AG04450 (cell line): ENCODE measurements around the gene C10orf67. TPM values are rescaled to one million over a fixed set of nuclear protein-coding genes. Genes with fewer than 3 reads are reported as not detected.
A peak's percentile ranks its signal among the peaks of the same experiment; 100 is the strongest.

Experiments
- CTCF ChIA-PET: fragments of 300-600, 350-600 bp; formaldehyde crosslinking; extraction: SDS; loops from one replicate; lab custom pipeline; 2022; ENCODE audit warnings: antibody characterized with exemption, inconsistent platforms; lab: Charles Lee
- POLR2A ChIA-PET: fragments of 350-600 bp; formaldehyde crosslinking; extraction: SDS; loops from one replicate; lab custom pipeline; 2021; ENCODE audit warnings: antibody characterized with exemption, inconsistent platforms; lab: Yijun Ruan, JAX
- DNase-seq: peaks from one replicate; pipeline ENCODE4 v3.0.0-alpha.2; 2011; ENCODE audit warnings: low read depth, low spot score
- H3K27ac ChIP-seq: one replicate; pipeline ENCODE4 v1.5.1; 2012; ENCODE audit warnings: low read depth, low read length, control low read depth
- H3K27me3 ChIP-seq: one replicate; pipeline ENCODE4 v1.6.0; 2012; ENCODE audit warnings: low read length; ENCODE audit not compliant: control insufficient read depth, insufficient read depth
- H3K4me3 ChIP-seq: 2 replicates; pipeline ENCODE4 v1.5.1; 2011; ENCODE audit warnings: mild to moderate bottlenecking, low read depth, low read length, control low read depth
- H3K9me3 ChIP-seq: 2 replicates; pipeline ENCODE4 v1.5.1; 2012; ENCODE audit warnings: low read length; ENCODE audit not compliant: control insufficient read depth, insufficient read depth
- polyA plus RNA-seq: library from polyadenylated mRNA; depleted of rRNA; stranded (reverse); fragments of >200 nt; gene quantifications from 2 replicates; pipeline ENCODE4 v1.2.3, GENCODE V29; 2011
- TF ChIP-seq, protein P1 (sequence below): IDR thresholded peaks from 2 replicates; pipeline ENCODE4 v1.5.1; 2011; ENCODE audit warnings: low read depth, low read length, control low read depth, inconsistent platforms

Gene C10orf67
- polyA plus RNA-seq, 1 experiment, result 0.14 TPM

DNA sequence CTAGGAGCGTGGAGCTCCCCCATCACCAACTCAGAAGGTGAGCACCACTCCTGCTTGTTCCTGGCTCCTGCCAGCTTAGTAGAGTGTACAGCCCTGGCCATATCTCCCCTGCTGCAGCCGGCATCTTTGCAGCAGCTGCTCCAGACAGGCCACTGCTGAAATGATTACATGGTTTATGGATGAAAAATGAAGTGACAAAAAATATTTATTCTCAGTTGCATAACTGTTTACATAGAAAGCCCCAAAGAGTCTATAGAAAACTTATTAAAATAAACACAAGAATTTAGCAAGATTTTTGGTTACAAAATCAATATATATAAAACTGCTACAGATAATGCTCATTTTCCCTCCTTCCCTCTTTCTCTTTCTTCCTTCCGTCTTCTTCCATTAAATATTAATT lies 27.2 kb downstream of the C10orf67 start:
- no peak overlapping the region for H3K4me3 ChIP-seq
- peaks cover 8% of the 10 kb centered on the region for H3K27me3 ChIP-seq
- ChIA-PET POLR2A (interaction anchor here (0.7 to 1.1 kb wide), 2 partner anchors 15 to 44 kb away, joined by 3 to 6 read pairs; no protein-coding TSS in a partner anchor), CTCF (interaction anchor here (1.1 to 7.7 kb wide), 2 partner anchors 159 to 211 kb away, joined by 5 to 148 read pairs; no protein-coding TSS in a partner anchor)
- TF ChIP-seq, protein P1, sequence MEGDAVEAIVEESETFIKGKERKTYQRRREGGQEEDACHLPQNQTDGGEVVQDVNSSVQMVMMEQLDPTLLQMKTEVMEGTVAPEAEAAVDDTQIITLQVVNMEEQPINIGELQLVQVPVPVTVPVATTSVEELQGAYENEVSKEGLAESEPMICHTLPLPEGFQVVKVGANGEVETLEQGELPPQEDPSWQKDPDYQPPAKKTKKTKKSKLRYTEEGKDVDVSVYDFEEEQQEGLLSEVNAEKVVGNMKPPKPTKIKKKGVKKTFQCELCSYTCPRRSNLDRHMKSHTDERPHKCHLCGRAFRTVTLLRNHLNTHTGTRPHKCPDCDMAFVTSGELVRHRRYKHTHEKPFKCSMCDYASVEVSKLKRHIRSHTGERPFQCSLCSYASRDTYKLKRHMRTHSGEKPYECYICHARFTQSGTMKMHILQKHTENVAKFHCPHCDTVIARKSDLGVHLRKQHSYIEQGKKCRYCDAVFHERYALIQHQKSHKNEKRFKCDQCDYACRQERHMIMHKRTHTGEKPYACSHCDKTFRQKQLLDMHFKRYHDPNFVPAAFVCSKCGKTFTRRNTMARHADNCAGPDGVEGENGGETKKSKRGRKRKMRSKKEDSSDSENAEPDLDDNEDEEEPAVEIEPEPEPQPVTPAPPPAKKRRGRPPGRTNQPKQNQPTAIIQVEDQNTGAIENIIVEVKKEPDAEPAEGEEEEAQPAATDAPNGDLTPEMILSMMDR, result no peak
- peaks cover 16% of the 10 kb centered on the region for H3K9me3 ChIP-seq
- no peak overlapping the region for H3K27ac ChIP-seq
- DNase-seq, result no peak

DNA sequence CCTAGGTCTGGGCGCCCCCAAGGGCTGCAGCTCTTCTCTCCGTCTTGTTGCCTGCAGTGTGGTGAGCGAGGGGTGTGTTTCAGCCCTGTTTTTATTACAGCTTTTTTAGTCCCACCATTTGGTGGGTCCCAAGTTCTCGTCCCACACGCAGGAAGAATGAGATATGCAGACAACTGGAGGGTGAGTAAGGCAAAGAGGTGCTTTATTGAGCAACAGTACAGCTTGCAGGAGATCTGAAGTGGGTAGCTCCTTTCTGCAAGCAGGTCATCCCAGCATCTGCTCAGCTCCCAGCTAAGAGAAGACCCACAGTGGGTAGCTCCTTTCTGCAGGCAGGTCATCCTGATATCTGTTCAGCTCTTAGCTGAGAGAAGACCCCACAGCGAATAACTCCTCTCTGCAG lies 28.2 kb downstream of the C10orf67 start:
- H3K9me3 ChIP-seq, result peaks cover 16% of the 10 kb centered on the region
- no peak for DNase-seq
- H3K27me3 ChIP-seq, result peaks cover 8% of the 10 kb centered on the region
- ChIA-PET POLR2A (no interaction called here), CTCF (interaction anchor here (1.1 to 7.7 kb wide), 4 partner anchors 18 to 1198 kb away, joined by 3 to 148 read pairs (median 5); no protein-coding TSS in a partner anchor)
- H3K4me3 ChIP-seq, result no peak overlapping the region
- no peak overlapping the region for H3K27ac ChIP-seq
- TF ChIP-seq, protein P1, result no peak

DNA sequence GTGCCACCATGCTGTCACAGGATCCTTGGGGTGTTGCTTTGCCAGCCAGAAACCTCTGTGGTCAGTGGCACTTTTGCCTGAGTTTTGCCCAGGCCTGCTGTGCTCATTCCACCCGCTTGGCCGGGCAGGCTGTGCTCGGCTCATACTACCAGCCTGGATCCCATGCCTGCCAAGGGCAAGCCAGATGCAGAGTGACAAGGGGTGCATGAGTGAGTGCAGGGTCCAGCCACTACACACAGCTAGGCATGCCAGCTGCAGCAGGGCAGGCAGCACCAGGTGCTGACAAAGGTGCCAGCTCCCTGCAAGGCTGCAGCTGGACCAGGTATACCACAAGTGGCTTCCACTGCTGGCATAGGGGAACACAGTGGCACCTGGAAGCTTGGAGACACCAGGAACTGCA lies 28.6 kb downstream of the C10orf67 start:
- H3K27me3 ChIP-seq, result peaks cover 8% of the 10 kb centered on the region
- ChIA-PET POLR2A (no interaction called here), CTCF (interaction anchor here (0.9 to 7.7 kb wide), 9 partner anchors 12 to 1202 kb away, joined by 3 to 148 read pairs (median 5); no protein-coding TSS in a partner anchor)
- H3K9me3 ChIP-seq, result peaks cover 16% of the 10 kb centered on the region
- no peak for DNase-seq
- TF ChIP-seq, protein P1, result no peak
- H3K27ac ChIP-seq, result no peak overlapping the region
- H3K4me3 ChIP-seq, result no peak overlapping the region

DNA sequence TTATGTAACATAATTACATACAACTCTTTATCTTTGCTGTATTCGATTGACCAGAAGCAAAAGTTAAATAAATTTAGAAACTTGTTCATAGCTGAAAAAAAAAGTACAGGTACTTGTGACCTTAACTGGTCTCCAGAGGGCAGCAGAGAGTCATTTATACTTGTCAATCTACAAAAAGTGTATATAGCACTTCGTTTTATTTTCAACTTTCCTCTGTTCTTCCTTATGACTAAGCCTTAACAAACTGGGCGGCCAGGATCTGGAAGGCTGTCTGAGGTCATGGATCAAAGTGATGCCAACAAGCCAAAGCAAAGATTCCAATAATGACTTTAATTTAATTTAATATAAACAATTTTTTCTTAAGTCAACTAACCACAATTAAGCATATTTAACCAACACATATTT lies 29.8 kb downstream of the C10orf67 start:
- CTCF ChIA-PET, result interaction anchor here (0.6 to 7.7 kb wide), 41 partner anchors 10 to 1204 kb away, joined by 3 to 148 read pairs (median 4); partner anchors contain the start of gene C10orf67
- TF ChIP-seq, protein P1, result peak; percentile 62
- Histone ChIP-seq H3K4me3 (no peak overlapping the region), H3K9me3 (peaks cover 16% of the 10 kb centered on the region), H3K27me3 (peaks cover 12% of the 10 kb centered on the region), H3K27ac (no peak overlapping the region)
- POLR2A ChIA-PET, result interaction anchor here (0.5 to 0.8 kb wide), 2 partner anchors 90 to 124 kb away, joined by 3 to 5 read pairs; partner anchors contain the start of gene OTUD1
- peak; percentile 71 for DNase-seq

DNA sequence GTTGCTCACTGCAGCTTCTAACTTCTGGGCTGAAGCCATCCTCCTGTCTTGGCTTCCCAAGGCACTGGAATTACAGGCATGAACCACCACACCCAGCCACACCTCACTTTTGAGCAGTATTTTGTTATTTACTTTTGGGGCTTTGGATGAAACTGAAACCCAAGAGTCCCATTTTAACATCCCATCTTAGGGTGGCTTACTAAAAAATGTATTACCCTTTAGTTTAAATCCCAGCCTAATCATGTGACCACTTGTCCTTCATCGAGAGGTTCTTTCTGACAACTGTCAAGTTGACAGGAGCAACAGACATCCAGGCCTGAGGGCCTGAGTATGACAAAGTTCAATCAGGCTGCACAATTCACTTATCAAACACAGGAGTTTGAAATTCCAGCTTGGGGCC lies 33.6 kb downstream of the C10orf67 start:
- Histone ChIP-seq H3K4me3 (no peak overlapping the region), H3K27me3 (peaks cover 12% of the 10 kb centered on the region), H3K27ac (no peak overlapping the region), H3K9me3 (peaks cover 3% of the 10 kb centered on the region)
- TF ChIP-seq, protein P1, result no peak
- CTCF ChIA-PET, result interaction anchor here (2.4 kb wide), 1 partner anchor 17 kb away, joined by 10 read pairs; no protein-coding TSS in a partner anchor
- POLR2A ChIA-PET, result no interaction called here
- no peak for DNase-seq
